ENCODE data around the gene TTF2. TPM values are rescaled to one million over a fixed set of nuclear protein-coding genes. Genes with fewer than 3 reads are reported as not detected.

Gene TTF2
- total and polyA plus RNA-seq, 2 experiments from 2014 or later: 13.5 to 28.3 TPM

- DNase-seq (ENCODE audit: low read depth in 1 of 2, low spot score in 1 of 2): no peak
- Histone ChIP-seq H3K9me3 (ENCODE audit: low read depth) (no peaks in the 10 kb centered on the region), H3K4me3 (no peak overlapping the region), H3K4me1 (ENCODE audit: low read depth) (no peaks in the 10 kb centered on the region), H3K27ac (no peak overlapping the region), H3K36me3 (no peaks in the 10 kb centered on the region), H3K27me3 (no peaks in the 10 kb centered on the region)
- no peak for TF ChIP-seq CTCF (IDR thresholded peaks at IDR 0.05; ENCODE audit: low read depth, low read length)
These were observed 26.4 kb upstream of the TTF2 start for GRCh38 chr1:117033772-117034171.

GRCh38 chr1:117034791-117035290 lies 25.3 kb upstream of the TTF2 start:
- no peak overlapping the region for H3K4me3 ChIP-seq
- TF ChIP-seq CTCF (IDR thresholded peaks at IDR 0.05; ENCODE audit: low read depth, low read length): no peak
- no peaks in the 10 kb centered on the region for H3K27me3 ChIP-seq
- no peak for DNase-seq (ENCODE audit: low read depth in 1 of 2, low spot score in 1 of 2)
- H3K36me3 ChIP-seq: no peaks in the 10 kb centered on the region
- H3K4me1 ChIP-seq (ENCODE audit: low read depth): no peaks in the 10 kb centered on the region
- no peak overlapping the region for H3K27ac ChIP-seq
- no peaks in the 10 kb centered on the region for H3K9me3 ChIP-seq (ENCODE audit: low read depth)

- no peak overlapping the region for H3K4me3 ChIP-seq
- H3K27me3 ChIP-seq: no peaks in the 10 kb centered on the region
- no peak for TF ChIP-seq CTCF (IDR thresholded peaks at IDR 0.05; ENCODE audit: low read depth, low read length)
- no peaks in the 10 kb centered on the region for H3K4me1 ChIP-seq (ENCODE audit: low read depth)
- H3K9me3 ChIP-seq (ENCODE audit: low read depth): no peaks in the 10 kb centered on the region
- H3K27ac ChIP-seq: no peak overlapping the region
- no peak for DNase-seq (ENCODE audit: low read depth in 1 of 2, low spot score in 1 of 2)
- H3K36me3 ChIP-seq: no peaks in the 10 kb centered on the region
These were observed 24.1 kb upstream of the TTF2 start for GRCh38 chr1:117036018-117036461.

GRCh38 chr1:117037802-117038201 lies 22.3 kb upstream of the TTF2 start:
- DNase-seq (ENCODE audit: low read depth in 1 of 2, low spot score in 1 of 2): no peak

GRCh38 chr1:117038236-117038635 lies 21.9 kb upstream of the TTF2 start:
- no peak for DNase-seq (ENCODE audit: low read depth in 1 of 2, low spot score in 1 of 2)
- no peak for TF ChIP-seq CTCF (IDR thresholded peaks at IDR 0.05; ENCODE audit: low read depth, low read length)
- no peaks in the 10 kb centered on the region for H3K4me1 ChIP-seq (ENCODE audit: low read depth)
- no peak overlapping the region for H3K27ac ChIP-seq
- no peaks in the 10 kb centered on the region for H3K9me3 ChIP-seq (ENCODE audit: low read depth)
- H3K4me3 ChIP-seq: no peak overlapping the region
- H3K27me3 ChIP-seq: no peaks in the 10 kb centered on the region
- H3K36me3 ChIP-seq: no peaks in the 10 kb centered on the region

More at GRCh38 chr1:117037802-117038201, 22.3 kb upstream of the TTF2 start:
- no peaks in the 10 kb centered on the region for H3K36me3 ChIP-seq
- no peaks in the 10 kb centered on the region for H3K27me3 ChIP-seq
- H3K27ac ChIP-seq: no peak overlapping the region
- H3K4me3 ChIP-seq: no peak overlapping the region
- no peaks in the 10 kb centered on the region for H3K9me3 ChIP-seq (ENCODE audit: low read depth)
- no peaks in the 10 kb centered on the region for H3K4me1 ChIP-seq (ENCODE audit: low read depth)
- TF ChIP-seq CTCF (IDR thresholded peaks at IDR 0.05; ENCODE audit: low read depth, low read length): no peak
